SK-N-SH (cell line): ENCODE measurements around the gene MYOZ2. TPM values are rescaled to one million over a fixed set of nuclear protein-coding genes. Genes with fewer than 3 reads are reported as not detected.

Source experiments
- CTCF ChIA-PET: fragments of 300-600, 350-600 bp; formaldehyde crosslinking; extraction: SDS; loops from one replicate; lab custom pipeline; 2021; lab: Yijun Ruan, JAX
- POLR2A ChIA-PET: fragments of 350-600 bp; sonication (Branson Sonifier 250); formaldehyde crosslinking; extraction: SDS; loops from one replicate; lab custom pipeline; 2020; ENCODE audit warnings: antibody characterized with exemption, inconsistent platforms; lab: Yijun Ruan, JAX
- DNase-seq: peaks from one replicate; pipeline ENCODE4 v3.0.0; 2012
- H2AFZ ChIP-seq: fragments of 200-600 bp; sonication (generic); 2 replicates; pipeline ENCODE4 v1.8.1; 2016; ENCODE audit warnings: antibody characterized with exemption, mild to moderate bottlenecking, low read depth
- H3F3A ChIP-seq: fragments of 200-600 bp; sonication (generic); replicated peaks from 2 replicates; pipeline ENCODE3; 2016; ENCODE audit warnings: antibody characterized with exemption, mild to moderate bottlenecking; ENCODE audit not compliant: insufficient read depth
- H3K27ac ChIP-seq, 2 experiments: fragments of 200-500 bp in 1 of 2; fragments of 200-600 bp in 1 of 2; sonication (Bioruptor generic) in 1 of 2; sonication (generic), shearing (Covaris generic) in 1 of 2; 2 replicates each; pipeline versions ENCODE4 v1.5.1 to v1.6.1; 2014 to 2016; ENCODE audit warnings: low read depth in 2 of 2, inconsistent platforms in 1 of 2, low read length in 1 of 2, mild to moderate bottlenecking in 1 of 2, mixed read lengths in 1 of 2
- H3K27me3 ChIP-seq: fragments of 200-600 bp; sonication (generic), shearing (Covaris generic); 2 replicates; pipeline ENCODE4 v1.6.1; 2016; ENCODE audit warnings: mixed run types; ENCODE audit not compliant: insufficient read depth
- H3K36me3 ChIP-seq, 2 experiments: fragments of 200-500 bp in 1 of 2; fragments of 200-600 bp in 1 of 2; sonication (Bioruptor generic) in 1 of 2; sonication (generic) in 1 of 2; replicated peaks in 1 of 2; 2 replicates each; pipeline versions ENCODE3 to v1.5.1; 2014 to 2016; ENCODE audit warnings: low read length in 1 of 2, mild to moderate bottlenecking in 1 of 2; ENCODE audit not compliant: insufficient read depth in 2 of 2, control insufficient read depth in 1 of 2
- H3K4me1 ChIP-seq, 2 experiments: fragments of 200-500 bp in 1 of 2; fragments of 200-600 bp in 1 of 2; sonication (Bioruptor generic) in 1 of 2; sonication (generic), shearing (Covaris generic) in 1 of 2; 2 replicates each; pipeline versions ENCODE4 v1.5.1 to v1.6.1; 2014 to 2016; ENCODE audit warnings: low read depth in 1 of 2, low read length in 1 of 2, mixed run types in 1 of 2; ENCODE audit not compliant: insufficient read depth in 2 of 2, control insufficient read depth in 1 of 2
- H3K4me2 ChIP-seq: fragments of 200-600 bp; sonication (generic), shearing (Covaris generic); 2 replicates; pipeline ENCODE4 v1.6.1; 2017; ENCODE audit warnings: mixed run types
- H3K4me3 ChIP-seq, 2 experiments: fragments of 200-500 bp in 1 of 2; fragments of 200-600 bp in 1 of 2; sonication (Bioruptor generic) in 1 of 2; sonication (generic), shearing (Covaris generic) in 1 of 2; 2 replicates each; pipeline versions ENCODE4 v1.5.1 to v1.8.1; 2014 to 2016; ENCODE audit warnings: low read depth in 2 of 2, inconsistent platforms in 1 of 2, low read length in 1 of 2, mild to moderate bottlenecking in 1 of 2, mixed read lengths in 1 of 2, moderate library complexity in 1 of 2
- H3K79me2 ChIP-seq: fragments of 200-600 bp; sonication (generic); 2 replicates; pipeline ENCODE4 v1.8.1; 2017; ENCODE audit warnings: mild to moderate bottlenecking; ENCODE audit not compliant: insufficient read depth
- H3K9ac ChIP-seq: fragments of 200-600 bp; sonication (generic); 2 replicates; pipeline ENCODE4 v1.6.1; 2017; ENCODE audit warnings: mixed run types
- H3K9me2 ChIP-seq: fragments of 200-600 bp; sonication (generic); 2 replicates; pipeline ENCODE4 v1.6.1; 2017; ENCODE audit warnings: mixed run types
- H3K9me3 ChIP-seq: fragments of 200-600 bp; sonication (generic); 2 replicates; pipeline ENCODE4 v1.6.1; 2017; ENCODE audit warnings: mixed run types, mild to moderate bottlenecking, moderate library complexity
- H4K20me1 ChIP-seq: fragments of 200-600 bp; sonication (generic); 2 replicates; pipeline ENCODE4 v1.6.1; 2017; ENCODE audit warnings: mild to moderate bottlenecking, mixed run types; ENCODE audit not compliant: insufficient read depth
- ELF1 ChIP-seq: IDR thresholded peaks from 2 replicates; pipeline ENCODE4 v1.4.0; 2012
- EP300 ChIP-seq, 2 experiments: IDR thresholded peaks; 2 replicates each; pipeline versions ENCODE4 v1.4.0 to v1.6.1; 2012; ENCODE audit warnings: borderline replicate concordance in 1 of 2, low read depth in 1 of 2, low read length in 1 of 2
- EZH2phosphoT487 ChIP-seq: fragments of 200-600 bp; sonication (generic); IDR thresholded peaks from 2 replicates; pipeline ENCODE4 v1.6.1; 2017; ENCODE audit warnings: low read depth, mixed run types, mild to moderate bottlenecking, antibody characterized with exemption, moderate library complexity, borderline replicate concordance
- FOSL2 ChIP-seq: IDR thresholded peaks from 2 replicates; pipeline ENCODE4 v1.4.0; 2012; ENCODE audit warnings: low read depth, mild to moderate bottlenecking, moderate library complexity, borderline replicate concordance
- FOXJ3 ChIP-seq: sonication (generic); formaldehyde crosslinking; IDR thresholded peaks from 2 replicates; pipeline ENCODE4 v1.5.1; 2020; ENCODE audit warnings: mild to moderate bottlenecking, missing genetic modification reagents
- FOXM1 ChIP-seq: IDR thresholded peaks from 2 replicates; pipeline ENCODE4 v1.4.0; 2012; ENCODE audit warnings: low read depth, mild to moderate bottlenecking
- GABPA ChIP-seq: IDR thresholded peaks from 2 replicates; pipeline ENCODE4 v1.4.0; 2012; ENCODE audit warnings: low read depth, mild to moderate bottlenecking
- GATA2 ChIP-seq: sonication (generic); formaldehyde crosslinking; IDR thresholded peaks from 2 replicates; pipeline ENCODE4 v1.5.0; 2020; ENCODE audit warnings: mild to moderate bottlenecking, missing genetic modification reagents
- JUND ChIP-seq: IDR thresholded peaks from 2 replicates; pipeline ENCODE4 v1.4.0; 2012
- MEF2A ChIP-seq: IDR thresholded peaks from 2 replicates; pipeline ENCODE4 v1.4.0; 2012; ENCODE audit warnings: low read depth, borderline replicate concordance
- MXI1 ChIP-seq: IDR thresholded peaks from 2 replicates; pipeline ENCODE4 v1.6.1; 2012; ENCODE audit warnings: mild to moderate bottlenecking, low read depth, low read length, improper control_type of control experiment
- NFIC ChIP-seq: IDR thresholded peaks from 2 replicates; pipeline ENCODE4 v1.4.0; 2012; ENCODE audit warnings: borderline replicate concordance
- NRF1 ChIP-seq: IDR thresholded peaks from 2 replicates; pipeline ENCODE4 v1.6.1; 2012; ENCODE audit warnings: low read depth, mild to moderate bottlenecking, low read length
- POLR2AphosphoS5 ChIP-seq: IDR thresholded peaks from 2 replicates; pipeline ENCODE4 v1.6.1; 2012; ENCODE audit warnings: low read depth, low read length
- RAD21 ChIP-seq: IDR thresholded peaks from 2 replicates; pipeline ENCODE4 v1.6.1; 2012; ENCODE audit warnings: mild to moderate bottlenecking, low read length
- RFX5 ChIP-seq: IDR thresholded peaks from 2 replicates; pipeline ENCODE4 v1.6.1; 2012; ENCODE audit warnings: mild to moderate bottlenecking, improper control_type of control experiment, low read length
- RXRA ChIP-seq: IDR thresholded peaks from 2 replicates; pipeline ENCODE4 v1.4.0; 2012; ENCODE audit warnings: low read depth, mild to moderate bottlenecking, borderline replicate concordance
- SIN3A ChIP-seq: IDR thresholded peaks from 2 replicates; pipeline ENCODE4 v1.6.1; 2012; ENCODE audit warnings: low read depth, mild to moderate bottlenecking, low read length, moderate library complexity, borderline replicate concordance
- SMC3 ChIP-seq: IDR thresholded peaks from 2 replicates; pipeline ENCODE4 v1.6.1; 2012; ENCODE audit warnings: low read depth, low read length, improper control_type of control experiment
- TAF1 ChIP-seq: IDR thresholded peaks from 2 replicates; pipeline ENCODE4 v1.6.1; 2012; ENCODE audit warnings: low read depth, mild to moderate bottlenecking, low read length, moderate library complexity, borderline replicate concordance
- TCF12 ChIP-seq: IDR thresholded peaks from 2 replicates; pipeline ENCODE4 v1.4.0; 2012
- TEAD4 ChIP-seq: IDR thresholded peaks from 2 replicates; pipeline ENCODE4 v1.4.0; 2012; ENCODE audit warnings: mild to moderate bottlenecking, borderline replicate concordance; ENCODE audit not compliant: insufficient read depth
- USF1 ChIP-seq: IDR thresholded peaks from 2 replicates; pipeline ENCODE4 v1.4.0; 2012; ENCODE audit warnings: low read depth, borderline replicate concordance
- YY1 ChIP-seq: IDR thresholded peaks from 2 replicates; pipeline ENCODE4 v1.4.0; 2012; ENCODE audit warnings: low read depth, mild to moderate bottlenecking
- ZBTB33 ChIP-seq: IDR thresholded peaks from 2 replicates; pipeline ENCODE4 v1.4.0; 2012; ENCODE audit warnings: low read depth, borderline replicate concordance
- WGBS: methylation state at CpG from one replicate; pipeline ENCODE4 v1.1.6; 2017; ENCODE audit warnings: low lambda C conversion rate; 5-methylcytosine and 5-hydroxymethylcytosine counted together
- polyA plus RNA-seq, 3 experiments: library from polyadenylated mRNA; depleted of rRNA; stranded (reverse); fragments of >200 nt; gene quantifications; 2 replicates each; pipeline ENCODE4 v1.2.3, GENCODE V29; 2012
- TF ChIP-seq, protein P1 (sequence below): IDR thresholded peaks from 2 replicates; pipeline ENCODE4; 2012
- TF ChIP-seq, protein P2 (sequence below): IDR thresholded peaks from 2 replicates; pipeline ENCODE4 v1.4.0; 2012; ENCODE audit warnings: low read depth
- TF ChIP-seq, protein P3 (sequence below): fragments of 150-350 bp; IDR thresholded peaks from 2 replicates; pipeline ENCODE4 v1.6.1; 2017; ENCODE audit warnings: antibody characterized with exemption, low read length, low read depth, borderline replicate concordance

MYOZ2 gene
- polyA plus RNA-seq, 1 of the 3 experiments (the other 2 are of a cell fraction), result 0.26 TPM

- H3K4me3 ChIP-seq, result no peak overlapping the region
- H3K9me3 ChIP-seq, result no peaks in the 10 kb centered on the region
- H3K27me3 ChIP-seq, result no peaks in the 10 kb centered on the region
- H3K36me3 ChIP-seq, result no peaks in the 10 kb centered on the region
- no peaks in the 10 kb centered on the region for H4K20me1 ChIP-seq
- CTCF ChIA-PET, result interaction anchor here (1.0 to 1.1 kb wide), 3 partner anchors 10 to 61 kb away, joined by 3 to 5 read pairs (median 4); no protein-coding TSS in a partner anchor
- peak overlapping the region; percentile 61 for H2AFZ ChIP-seq
- H3K27ac ChIP-seq, result peak overlapping the region in 1 of 2 experiments; percentile 82; a peak in 2 of 4 replicates
- WGBS, result 6% methylated on average over 2 of the region's 2 CpGs
- no peak for DNase-seq
- H3F3A ChIP-seq, result peaks cover 23% of the 10 kb centered on the region
- H3K9ac ChIP-seq, result peak overlapping the region; percentile 42; the same call in 1 of the 2 replicates
- peak; percentile 82 for TF ChIP-seq RXRA
- TF ChIP-seq ELF1, result peak; percentile 82
- TF ChIP-seq, protein P1, sequence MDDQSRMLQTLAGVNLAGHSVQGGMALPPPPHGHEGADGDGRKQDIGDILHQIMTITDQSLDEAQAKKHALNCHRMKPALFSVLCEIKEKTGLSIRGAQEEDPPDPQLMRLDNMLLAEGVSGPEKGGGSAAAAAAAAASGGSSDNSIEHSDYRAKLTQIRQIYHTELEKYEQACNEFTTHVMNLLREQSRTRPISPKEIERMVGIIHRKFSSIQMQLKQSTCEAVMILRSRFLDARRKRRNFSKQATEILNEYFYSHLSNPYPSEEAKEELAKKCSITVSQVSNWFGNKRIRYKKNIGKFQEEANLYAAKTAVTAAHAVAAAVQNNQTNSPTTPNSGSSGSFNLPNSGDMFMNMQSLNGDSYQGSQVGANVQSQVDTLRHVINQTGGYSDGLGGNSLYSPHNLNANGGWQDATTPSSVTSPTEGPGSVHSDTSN, result peak; percentile 75
- peak; percentile 82; the same call in 1 of the 2 replicates for TF ChIP-seq FOXM1
- TF ChIP-seq EP300 (IDR thresholded peaks at IDR 0.05; ENCODE audit: borderline replicate concordance in 1 of 2, low read depth in 1 of 2, low read length in 1 of 2), result peak in 1 of 2 experiments; percentile 95; a peak in 3 of 4 replicates
- peak; percentile 98 for TF ChIP-seq FOSL2
- TF ChIP-seq, protein P2, sequence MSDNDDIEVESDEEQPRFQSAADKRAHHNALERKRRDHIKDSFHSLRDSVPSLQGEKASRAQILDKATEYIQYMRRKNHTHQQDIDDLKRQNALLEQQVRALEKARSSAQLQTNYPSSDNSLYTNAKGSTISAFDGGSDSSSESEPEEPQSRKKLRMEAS, result peak; percentile 78
- TF ChIP-seq YY1, result no peak
- TF ChIP-seq NRF1, result no peak
- TF ChIP-seq USF1, result 0 out of 2 replicates have a peak, but pooled peaks have one; percentile 6
- peak; percentile 97 for TF ChIP-seq TEAD4
- TF ChIP-seq GABPA, result peak; percentile 56
- TF ChIP-seq, protein P3, sequence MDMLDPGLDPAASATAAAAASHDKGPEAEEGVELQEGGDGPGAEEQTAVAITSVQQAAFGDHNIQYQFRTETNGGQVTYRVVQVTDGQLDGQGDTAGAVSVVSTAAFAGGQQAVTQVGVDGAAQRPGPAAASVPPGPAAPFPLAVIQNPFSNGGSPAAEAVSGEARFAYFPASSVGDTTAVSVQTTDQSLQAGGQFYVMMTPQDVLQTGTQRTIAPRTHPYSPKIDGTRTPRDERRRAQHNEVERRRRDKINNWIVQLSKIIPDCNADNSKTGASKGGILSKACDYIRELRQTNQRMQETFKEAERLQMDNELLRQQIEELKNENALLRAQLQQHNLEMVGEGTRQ, result no peak
- peak; percentile 28; the same call in 1 of the 2 replicates for TF ChIP-seq TAF1
- peak; percentile 82; the same call in 1 of the 2 replicates for TF ChIP-seq POLR2AphosphoS5
- TF ChIP-seq JUND, result peak; percentile 97
- TF ChIP-seq RFX5, result 0 out of 2 replicates have a peak, but pooled peaks have one; percentile 18
- TF ChIP-seq MEF2A, result peak; percentile 85
- TF ChIP-seq SMC3, result no peak
- TF ChIP-seq ZBTB33, result peak; percentile 87
- TF ChIP-seq RAD21, result no peak
- peak; percentile 36; the same call in 1 of the 2 replicates for TF ChIP-seq SIN3A
- TF ChIP-seq TCF12, result peak; percentile 95
- no peak for TF ChIP-seq GATA2 (CRISPR knock-in tag)
- TF ChIP-seq MXI1, result no peak
- no peak for TF ChIP-seq EZH2phosphoT487
- TF ChIP-seq FOXJ3, result no peak
- TF ChIP-seq NFIC, result peak; percentile 78
- POLR2A ChIA-PET, result no interaction called here
- peak overlapping the region; percentile 30; the same call in 1 of the 2 replicates for H3K4me2 ChIP-seq
- peaks cover 4 to 44% of the 10 kb centered on the region in 2 experiments; a peak in 3 of 4 replicates for H3K4me1 ChIP-seq
- H3K9me2 ChIP-seq, result no peaks in the 10 kb centered on the region
- no peaks in the 10 kb centered on the region for H3K79me2 ChIP-seq
These were observed 32.4 kb upstream of the MYOZ2 start for GRCh38 chr4:119103263-119103662.
